HG02678 (cell line): ENCODE data around the gene MGRN1.
"Not testable (repeated sequence)": the region's sequence is repeated elsewhere in the genome, so short reads cannot be mapped to it uniquely, and the experiment has no call there.

Experiments
- ATAC-seq: cut with Tn5 transposase; IDR thresholded peaks from one replicate; pipeline ENCODE4 v1.9.1; 2021; ENCODE audit warnings: mild to moderate bottlenecking, moderate library complexity; ENCODE audit not compliant: unreplicated experiment

MGRN1 gene

DNA sequence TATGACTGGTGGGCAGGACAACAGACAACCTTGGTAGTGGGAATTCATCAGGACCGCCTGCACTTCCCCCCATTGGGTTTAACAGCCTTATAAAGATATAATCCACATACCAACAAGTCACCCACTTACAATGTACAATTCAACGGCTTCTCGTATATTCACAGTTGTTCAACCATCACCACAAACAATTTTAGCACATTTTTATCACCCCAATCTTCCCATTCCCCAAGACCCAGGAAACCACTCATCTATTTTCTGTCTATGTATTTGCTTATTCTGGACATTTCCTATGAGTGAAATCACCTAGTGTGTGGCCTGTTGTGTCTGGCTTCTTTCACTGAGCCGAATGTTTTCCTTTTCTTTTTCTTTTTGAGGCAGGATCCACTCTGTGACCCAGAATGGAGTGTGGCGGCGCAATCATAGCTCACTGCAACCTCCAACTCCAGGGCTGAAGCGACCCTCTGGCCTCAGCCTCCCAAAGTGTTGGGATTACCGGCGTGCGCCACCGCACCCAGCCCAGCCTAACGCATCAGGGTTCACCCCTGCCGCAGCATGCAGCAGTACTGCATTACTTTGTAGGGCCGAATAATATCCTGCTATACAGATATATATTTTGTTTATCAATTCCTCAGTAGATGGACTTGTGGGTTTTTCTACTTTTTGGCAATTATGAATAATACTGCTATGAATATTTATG lies 98.6 kb downstream of the MGRN1 start:
- ATAC-seq, result no peak

DNA sequence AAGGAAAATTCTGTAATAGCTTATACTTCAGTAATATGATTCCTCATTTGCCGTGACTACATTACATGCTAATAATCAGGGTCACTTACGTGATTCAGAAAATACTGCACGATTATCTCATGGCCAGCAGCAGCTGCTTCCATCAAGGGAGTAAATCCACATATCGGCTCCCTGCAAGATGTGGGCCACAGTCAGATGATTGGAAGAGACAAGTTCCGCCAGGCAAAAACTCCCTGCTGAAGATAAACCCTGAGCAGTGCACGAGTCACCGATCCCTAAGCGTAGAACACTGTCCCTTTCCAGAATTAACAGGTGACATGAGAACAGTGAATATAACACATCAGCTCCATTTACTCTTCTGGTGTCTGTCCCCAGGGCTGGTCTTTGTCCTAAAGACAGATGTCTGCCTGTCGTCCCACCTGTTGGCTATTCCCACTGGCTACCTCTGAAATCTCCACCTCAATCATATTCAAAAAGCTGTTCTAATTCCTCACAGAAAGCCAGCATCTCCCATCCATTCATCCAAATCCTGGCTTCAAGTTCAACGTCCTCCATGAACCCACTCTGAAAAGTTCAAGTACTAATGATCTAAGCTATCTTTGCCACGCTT lies 100.1 kb downstream of the MGRN1 start:
- no peak for ATAC-seq

GRCh38 chr16:4726616-4727015 lies 102.0 kb downstream of the MGRN1 start:
- ATAC-seq, result no peak

DNA sequence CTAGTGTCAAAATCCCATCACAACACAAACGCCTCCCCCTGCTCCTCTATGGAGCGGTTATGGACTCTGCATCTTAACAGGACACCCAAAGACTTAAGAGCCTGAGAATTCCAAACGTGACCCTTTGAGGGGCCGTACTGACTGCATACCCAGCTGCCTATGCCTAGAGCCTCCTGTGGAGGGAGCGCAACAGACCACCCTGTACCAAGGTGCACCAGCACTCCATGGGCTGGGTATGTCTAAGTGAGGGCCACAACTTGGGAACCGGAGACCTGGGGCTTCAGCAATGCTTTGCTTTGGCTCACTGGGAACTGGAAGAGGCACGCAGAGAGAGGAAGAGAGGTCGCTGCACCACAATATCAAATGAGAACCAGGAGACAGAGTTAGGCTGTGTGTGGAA lies 104.0 kb downstream of the MGRN1 start:
- ATAC-seq, result no peak

- no peak for ATAC-seq
Measured at GRCh38 chr16:4729876-4730275, 105.2 kb downstream of the MGRN1 start.

DNA sequence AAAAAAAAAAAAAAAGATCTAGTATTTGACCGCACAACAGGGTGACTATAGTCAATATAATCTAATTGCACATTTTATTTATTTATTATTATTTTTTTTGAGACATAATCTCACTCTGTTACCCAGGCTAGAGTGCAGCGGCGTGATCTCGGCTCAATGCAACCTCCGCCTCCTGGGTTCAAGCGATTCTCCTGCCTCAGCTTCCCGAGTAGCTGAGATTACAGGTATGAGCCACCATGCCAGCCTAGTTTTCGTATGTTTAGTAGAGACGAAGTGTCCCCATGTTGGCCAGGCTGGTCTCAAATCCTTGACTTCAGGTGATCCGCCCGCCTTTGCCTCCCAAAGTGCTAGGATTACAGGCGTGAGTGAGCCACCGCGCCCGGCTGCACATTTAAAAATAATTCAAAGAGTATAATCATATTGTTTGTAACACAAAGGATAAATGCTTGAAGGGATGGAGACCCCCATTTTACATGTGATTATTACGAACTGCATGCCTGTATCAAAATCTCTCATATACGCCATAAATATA lies 108.7 kb downstream of the MGRN1 start:
- ATAC-seq, result no peak

DNA sequence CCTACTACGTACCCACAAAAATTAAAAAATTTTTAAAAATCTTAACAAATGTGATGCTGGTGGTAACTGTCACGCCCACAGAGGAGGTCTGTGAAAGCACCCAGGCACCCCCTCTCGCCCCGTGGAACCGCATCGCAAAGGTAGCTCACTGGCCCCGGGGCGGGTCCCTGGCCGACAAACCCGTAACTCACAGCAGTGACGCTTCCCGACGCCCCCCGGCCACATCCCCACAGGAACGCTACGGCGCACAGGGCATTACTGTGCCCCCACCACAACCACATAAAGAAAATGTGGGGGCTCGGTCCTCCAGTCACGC lies 109.1 kb downstream of the MGRN1 start:
- ATAC-seq, result no peak

- ATAC-seq, result peak; percentile 78
Measured at GRCh38 chr16:4734063-4734729, 109.6 kb downstream of the MGRN1 start, which contains the start of the genes ANKS3 and DNAAF8. Gene ANKS3 (minus strand): TSS chr16:4734271. CDS start chr16:4730149, 4,122 bp downstream. Gene DNAAF8 (plus strand): TSS chr16:4734537. CDS start chr16:4736515, 1,978 bp downstream.

DNA sequence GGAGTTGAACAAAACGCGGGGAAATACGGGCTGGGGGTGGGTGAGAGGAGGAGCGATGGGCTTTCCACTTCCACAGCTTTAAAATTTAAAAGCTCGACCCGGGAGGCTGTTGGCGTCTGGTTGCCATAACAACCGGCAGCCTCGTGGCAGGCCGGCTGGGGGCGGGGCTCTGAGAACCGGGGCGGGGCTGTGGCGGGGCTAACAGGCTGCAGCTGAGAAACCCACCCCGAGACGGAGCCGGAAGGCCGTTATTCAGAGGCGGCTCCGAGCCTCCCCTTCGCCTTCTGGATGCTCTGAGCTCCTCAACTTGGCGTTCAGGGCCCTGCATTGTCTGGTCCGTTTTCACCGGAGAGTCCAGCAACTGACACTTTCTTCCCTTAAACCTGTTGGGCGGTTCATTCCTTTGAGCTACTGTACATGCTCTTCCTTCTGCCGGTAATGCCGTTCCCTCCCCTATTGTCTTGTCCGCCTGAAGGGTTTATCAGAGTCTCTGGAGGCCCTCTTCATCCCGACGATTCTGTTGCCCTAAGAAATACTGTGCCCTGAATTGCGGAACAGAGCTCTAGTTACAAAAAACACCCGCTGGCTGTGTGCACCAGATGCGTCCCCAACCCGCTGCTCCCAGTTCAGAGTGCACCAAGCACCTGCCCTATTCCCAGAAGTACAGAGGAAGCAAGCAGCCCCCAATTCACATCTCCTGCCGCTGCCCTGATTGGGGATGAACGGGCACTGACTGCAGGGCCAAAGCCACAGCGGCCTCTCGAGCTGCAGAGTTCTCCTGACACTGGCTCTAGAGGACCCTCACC lies 110.3 kb downstream of the MGRN1 start:
- peak; percentile 64 for ATAC-seq

DNA sequence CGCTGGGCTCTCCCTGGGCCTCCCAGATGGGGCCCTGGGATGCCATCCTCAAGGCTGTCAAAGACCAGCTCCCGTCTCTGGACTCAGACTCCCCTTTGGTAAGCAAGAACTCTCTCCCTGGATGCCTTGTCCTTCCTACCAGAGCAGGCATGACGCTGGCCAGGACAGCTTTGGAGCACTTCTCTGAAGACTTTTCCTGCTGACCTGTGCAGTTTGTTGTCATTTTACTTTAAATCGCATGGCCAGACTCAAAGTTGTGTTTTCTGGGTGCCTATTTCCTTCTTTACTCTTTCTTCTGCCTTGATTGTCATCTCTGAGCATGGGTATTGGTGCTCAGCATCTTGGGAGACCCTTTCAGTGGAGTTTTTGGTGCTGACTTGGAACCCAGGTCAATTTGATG lies 111.9 kb downstream of the MGRN1 start:
- no peak for ATAC-seq

- no peak for ATAC-seq
Measured at GRCh38 chr16:4737545-4737944, 112.9 kb downstream of the MGRN1 start.

- ATAC-seq, result not testable (repeated sequence)
Measured at GRCh38 chr16:4738370-4738769, 113.7 kb downstream of the MGRN1 start.
